Activated CD4-positive, alpha-beta T cell treated with anti-CD3 and anti-CD28 coated beads, Interleukin-2, amount 50 U/mL, for 1 hour (primary cell): ENCODE results near the gene MB21D2.

ENCODE experiments used
- DNase-seq: peaks from one replicate; pipeline ENCODE4 v3.0.0-alpha.2; 2020

The MB21D2 gene

DNA sequence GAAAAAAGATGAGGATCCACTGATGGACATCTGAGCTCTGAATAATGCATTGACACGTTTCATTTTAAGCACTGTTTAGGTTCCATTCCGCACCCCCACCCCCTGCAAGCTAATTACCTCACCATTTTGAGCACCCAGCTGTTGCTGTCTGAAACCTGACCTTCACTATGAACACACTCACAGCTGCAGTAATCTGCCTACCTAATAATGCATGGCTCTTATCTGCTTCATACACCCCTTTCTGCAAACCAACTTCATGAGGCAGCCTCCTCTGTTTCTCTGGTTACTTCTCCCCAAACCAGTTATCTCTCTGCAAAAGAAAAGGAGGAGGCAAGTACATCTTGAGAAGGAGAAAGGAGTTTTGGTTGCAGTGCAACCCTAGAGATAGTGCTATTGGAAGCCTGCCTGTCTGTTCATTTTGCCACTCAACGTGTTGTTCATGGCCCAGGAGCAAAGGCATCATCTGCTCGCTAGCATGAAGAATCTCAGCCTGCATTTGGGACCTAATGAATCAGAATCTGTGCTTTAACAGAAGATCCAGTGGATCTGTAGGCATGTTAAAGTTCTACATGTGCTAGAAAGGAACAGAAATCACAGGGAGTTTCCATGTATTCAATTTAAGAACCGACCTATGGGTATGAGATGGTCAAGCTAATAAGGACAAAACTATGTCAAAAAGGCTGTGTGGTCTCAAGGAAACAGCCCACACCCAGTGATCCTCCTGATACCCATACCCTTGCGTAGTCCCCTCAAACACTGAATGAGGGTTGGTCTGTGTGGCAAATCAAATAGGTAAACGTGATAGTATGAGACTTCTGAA is 87.2 kb downstream of the MB21D2 start:
- no peak for DNase-seq

GRCh38 chr3:192827863-192828594 is 89.6 kb downstream of the MB21D2 start:
- DNase-seq = no peak

GRCh38 chr3:192827208-192827607 is 90.4 kb downstream of the MB21D2 start:
- DNase-seq = no peak

DNA sequence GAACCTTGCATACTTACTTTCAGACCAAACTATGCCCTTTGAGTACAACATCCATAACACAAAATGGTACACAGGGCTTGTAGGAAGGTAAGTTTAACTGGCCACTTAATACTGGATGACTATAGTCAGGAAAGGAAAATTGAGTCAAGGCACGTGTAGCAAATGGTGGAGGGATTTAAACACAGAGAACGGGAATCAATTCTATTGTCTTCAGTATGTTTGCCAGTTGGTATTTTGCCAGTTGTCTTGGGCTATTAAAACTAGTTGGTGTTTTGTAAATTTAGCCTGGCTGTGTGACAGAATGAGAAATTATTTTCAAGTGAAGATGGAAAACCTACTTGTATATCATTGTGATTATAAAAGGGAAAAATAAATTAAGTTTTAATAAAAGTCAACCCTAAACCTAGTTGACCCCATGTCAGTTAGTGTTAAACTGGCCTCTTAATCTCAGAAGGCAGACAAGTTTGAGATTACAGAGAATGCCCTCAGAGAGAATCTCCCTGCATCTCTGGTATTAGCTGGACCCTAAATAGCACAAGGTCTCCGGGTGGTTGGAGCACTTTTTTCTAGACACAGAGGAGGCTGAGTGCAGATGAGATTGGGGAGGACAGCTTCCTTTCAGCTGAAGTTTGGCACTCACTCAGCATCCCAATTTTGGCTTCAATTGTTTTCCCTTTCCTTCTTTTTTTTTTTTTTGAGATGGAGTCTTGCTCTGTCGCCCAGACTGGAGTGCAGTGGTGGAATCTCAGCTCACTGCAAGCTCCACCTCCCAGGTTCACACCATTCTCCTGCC is 91.2 kb downstream of the MB21D2 start:
- no peak for DNase-seq

DNA sequence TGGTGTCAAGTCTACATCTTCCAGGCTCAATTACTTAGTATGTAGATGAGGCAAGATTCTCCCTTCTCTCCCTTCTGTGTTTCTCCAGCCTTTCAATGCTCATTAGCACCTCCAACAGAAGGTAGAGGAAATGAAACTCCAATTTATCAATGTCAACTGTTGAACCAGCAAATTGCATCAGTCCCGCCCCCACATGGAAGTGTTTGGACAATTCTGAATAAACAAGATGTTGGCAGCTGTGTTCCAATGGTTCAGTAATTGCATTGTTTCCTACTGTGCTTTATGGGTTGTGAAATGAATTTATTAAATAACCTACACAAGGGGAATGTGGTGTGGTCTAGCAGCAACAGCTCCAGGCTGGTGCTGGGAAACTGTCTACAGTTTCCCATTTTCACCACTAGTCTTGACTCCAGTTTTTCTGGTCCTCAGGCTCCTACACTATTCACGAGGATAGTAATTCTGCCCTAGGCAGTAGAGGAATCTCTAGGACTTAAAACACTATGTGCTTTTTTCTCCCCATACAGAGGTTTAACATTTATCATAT is 91.9 kb downstream of the MB21D2 start:
- no peak for DNase-seq

- DNase-seq = no peak
These were observed 92.4 kb downstream of the MB21D2 start for GRCh38 chr3:192825216-192825615.

DNA sequence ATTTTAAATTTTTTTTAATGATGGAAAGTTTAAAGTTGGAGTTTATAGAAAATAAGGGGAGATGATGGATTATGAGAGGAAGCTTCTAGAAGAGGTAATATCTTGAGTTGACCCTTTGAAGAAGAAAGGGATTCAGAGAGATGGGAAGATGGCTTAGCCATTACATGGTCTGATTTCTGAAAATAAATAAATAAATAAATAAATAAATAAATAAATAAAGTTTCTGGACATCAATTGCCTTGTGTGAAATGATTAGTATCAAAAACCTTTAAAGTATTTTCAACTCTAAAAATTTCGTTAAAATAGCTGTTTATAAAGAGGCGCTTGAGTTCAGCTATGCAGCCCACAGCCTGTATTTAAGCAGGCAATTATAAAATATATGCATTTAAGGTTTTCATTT is 93.3 kb downstream of the MB21D2 start:
- no peak for DNase-seq

- DNase-seq = no peak
These were observed 96.5 kb downstream of the MB21D2 start for GRCh38 chr3:192821161-192821560.

- DNase-seq = no peak
These were observed 97.5 kb downstream of the MB21D2 start for GRCh38 chr3:192820161-192820560.

DNA sequence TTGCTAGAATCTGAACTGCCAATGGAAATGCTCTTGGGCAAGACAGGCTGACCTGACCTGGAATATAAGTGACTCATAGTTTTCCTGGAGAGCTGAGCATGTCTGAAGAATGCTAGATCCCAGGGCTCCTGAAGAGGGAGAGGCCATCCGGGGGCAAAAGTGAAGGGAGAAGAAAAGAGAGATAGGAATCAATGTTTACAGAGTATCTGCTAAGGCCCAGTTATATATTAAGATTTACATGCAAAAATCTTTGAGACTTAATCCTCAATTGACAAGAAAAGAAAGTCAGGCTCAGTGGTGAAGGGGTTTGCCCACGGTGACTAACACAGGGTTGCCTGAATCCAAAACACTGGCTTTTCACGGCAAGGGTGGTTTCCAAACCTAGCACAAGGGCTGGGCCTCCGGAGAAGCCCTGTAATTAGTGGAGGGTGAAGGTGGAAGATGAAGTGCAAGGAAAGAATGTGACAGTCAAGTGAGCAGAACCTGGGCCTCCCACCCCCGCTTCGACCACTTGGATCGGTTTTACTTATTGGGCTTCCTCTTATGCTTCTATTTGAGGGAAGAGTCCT is 98.6 kb downstream of the MB21D2 start:
- DNase-seq = peak; percentile 24

DNA sequence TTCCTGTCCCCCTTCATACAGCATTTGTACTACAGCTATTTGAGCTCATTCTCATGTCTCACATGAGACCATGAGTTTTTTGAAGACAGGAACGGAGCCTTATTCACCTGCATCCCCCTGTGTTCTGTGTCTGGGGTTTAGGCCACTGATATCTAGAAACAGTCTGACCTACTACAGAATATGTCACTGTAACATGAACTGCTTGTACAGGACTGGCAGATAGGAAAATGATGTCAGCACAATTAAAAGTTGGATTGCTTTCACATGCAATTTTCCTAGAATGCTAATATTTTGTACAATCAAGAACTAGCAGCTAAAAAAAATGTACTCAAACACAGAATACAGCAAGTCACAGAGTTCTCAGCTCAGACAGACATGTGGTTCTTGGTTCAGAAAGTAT is 99.5 kb downstream of the MB21D2 start:
- no peak for DNase-seq

GRCh38 chr3:192817506-192817905 is 100.2 kb downstream of the MB21D2 start:
- no peak for DNase-seq

DNA sequence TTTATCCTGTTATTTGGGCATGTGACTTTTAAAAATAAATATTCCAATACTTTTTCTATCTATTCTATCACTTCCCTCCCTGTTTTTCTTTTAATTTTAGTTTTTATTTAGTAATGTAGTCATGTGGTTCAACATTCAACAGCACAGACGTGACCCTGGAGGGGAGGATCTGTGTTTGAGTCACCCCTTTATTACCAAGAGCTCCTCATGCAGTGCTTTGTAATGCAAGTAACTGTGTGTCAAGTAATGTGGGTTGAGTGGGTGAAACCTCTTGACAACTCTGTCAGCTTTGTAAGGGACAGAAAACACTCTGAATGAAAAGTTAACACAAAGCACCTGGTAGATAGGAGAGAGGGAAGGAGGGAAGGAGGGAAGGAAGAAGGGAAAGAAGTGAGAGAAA is 100.6 kb downstream of the MB21D2 start:
- no peak for DNase-seq

- DNase-seq = no peak
These were observed 101.3 kb downstream of the MB21D2 start for GRCh38 chr3:192816351-192816750.

DNA sequence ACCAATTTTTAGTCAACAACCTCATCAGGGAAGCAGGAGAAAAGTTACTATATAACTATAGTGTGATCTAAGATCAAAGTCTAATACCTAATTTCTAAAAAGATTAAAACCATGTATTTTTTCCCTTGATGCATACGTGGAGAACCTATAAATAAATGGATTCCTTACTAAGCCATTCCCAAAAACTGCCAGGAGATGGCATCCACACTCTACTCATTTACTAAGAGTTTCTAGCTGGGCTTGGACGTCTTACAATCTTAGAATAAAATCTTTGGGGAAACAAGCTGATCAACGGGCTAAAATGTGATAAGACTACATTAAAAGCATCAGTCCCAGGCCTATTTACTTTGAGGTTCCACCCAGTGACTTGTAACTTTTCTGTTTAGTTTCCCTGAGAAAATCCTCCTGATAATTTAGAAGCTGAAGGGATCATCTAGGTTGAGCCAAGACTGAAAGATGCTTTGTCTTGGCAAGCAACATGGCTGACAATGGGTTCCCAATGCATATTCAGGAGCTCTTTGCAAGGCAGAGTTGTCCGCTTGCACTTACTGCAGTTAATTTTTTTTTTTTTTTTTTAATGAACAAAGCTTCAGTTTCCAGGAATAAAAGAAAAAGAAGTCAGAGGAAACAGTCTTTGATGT is 104.8 kb downstream of the MB21D2 start:
- no peak for DNase-seq

- no peak for DNase-seq
These were observed 111.9 kb downstream of the MB21D2 start for GRCh38 chr3:192805711-192806110.

GRCh38 chr3:192804502-192804901 is 113.2 kb downstream of the MB21D2 start:
- no peak for DNase-seq

DNA sequence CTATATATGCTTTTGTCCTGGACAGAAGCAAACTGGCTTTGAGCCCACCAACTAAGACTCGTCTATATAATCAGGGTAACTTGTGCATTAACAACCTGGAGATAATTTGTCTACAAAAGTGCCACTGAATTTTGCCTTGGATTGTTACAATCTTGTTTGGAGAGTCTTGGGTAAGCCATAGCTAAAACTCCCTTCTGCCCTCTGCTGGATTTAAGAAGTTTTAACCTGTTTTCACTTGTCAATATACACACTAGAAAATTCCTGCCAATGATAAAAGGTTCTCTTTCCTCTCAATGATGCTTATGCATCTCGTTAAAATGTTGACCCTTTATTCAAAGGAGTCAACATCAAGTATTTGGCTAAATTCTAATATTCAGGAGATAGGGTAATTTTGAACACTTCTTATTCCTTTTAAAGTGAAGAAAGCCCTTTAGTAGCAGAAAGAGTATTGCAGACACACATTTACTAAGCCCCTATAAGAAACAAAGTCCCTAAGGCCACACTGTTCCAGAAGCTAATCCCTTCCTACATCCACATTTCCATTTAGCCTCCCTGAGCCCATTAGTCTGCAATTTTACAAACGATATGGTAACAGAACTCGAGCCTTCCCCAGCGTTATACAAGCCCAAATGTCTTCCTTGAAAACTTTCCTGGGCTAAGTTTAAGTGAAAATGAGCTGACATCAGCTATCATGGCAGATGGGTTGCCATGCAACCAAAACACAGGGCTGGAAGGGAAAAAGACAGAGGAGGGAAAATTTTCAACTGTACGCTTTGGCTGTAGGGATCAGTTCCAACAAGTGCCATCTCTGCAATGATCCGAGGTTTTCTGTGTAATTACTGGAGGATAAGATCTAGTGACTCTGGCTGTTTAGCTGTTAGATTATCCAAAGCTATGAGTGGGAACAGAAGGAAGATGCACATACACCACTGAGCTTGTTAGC is 114.4 kb downstream of the MB21D2 start:
- no peak for DNase-seq

DNA sequence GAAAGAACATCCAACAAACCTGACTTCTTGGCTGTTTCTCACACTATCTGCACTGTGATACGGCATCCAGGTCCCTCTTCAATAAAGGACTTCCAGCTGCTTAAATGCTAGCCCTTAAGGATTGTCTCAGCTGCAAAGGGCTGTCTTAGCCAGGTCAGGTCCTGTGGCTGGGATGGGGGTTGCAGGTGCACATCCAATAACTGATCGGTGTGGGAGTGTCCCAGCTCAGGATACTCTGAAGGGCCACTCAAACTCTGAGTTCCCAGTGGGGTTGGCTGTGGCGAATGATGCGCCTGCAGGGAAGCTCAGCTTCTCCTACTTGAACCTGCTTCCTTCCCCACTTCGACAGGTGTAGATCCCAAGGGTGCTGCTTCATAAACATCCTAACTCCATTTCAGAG is 115.7 kb downstream of the MB21D2 start:
- DNase-seq = no peak

DNA sequence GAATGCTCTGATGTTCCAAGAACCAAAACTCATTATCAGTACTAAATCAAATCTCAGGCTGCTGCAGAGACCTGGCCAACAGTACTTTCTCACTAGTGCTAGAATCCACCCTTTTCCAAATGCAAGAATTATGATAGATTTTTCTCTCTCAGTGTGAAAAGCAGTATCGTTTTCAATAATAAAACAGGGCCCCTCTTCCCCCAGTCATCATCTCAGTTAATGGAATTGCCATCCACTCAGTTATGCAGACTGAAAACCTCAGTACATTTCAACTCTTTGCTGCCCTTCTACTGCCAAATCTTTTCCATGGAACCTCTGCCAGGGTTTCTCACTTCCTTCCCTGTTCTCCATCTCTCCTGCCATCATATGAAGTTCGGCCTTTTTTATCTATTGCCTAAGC is 117.9 kb downstream of the MB21D2 start:
- no peak for DNase-seq

DNA sequence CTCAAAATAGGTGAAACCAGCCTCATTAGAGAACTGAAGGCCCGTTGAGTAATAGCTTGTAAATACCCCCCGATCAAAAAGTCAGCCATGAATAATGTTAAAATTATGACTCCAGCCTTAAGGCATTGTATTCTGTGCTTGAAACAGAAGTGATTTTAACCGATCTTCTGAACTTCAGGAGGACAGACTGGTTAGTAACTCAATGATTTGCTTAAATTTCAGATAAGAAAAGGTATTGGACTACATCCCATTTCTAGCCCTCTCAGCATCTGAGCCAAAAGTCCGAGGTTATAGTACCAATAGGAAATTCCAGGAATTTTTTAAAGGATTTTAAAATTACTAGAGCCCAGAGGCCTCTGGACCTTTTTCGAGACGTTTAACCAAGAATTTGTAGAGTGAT is 122.6 kb downstream of the MB21D2 start:
- DNase-seq = no peak
